Measurements from ENCODE around the gene HSD17B2.

Gene HSD17B2

GRCh38 chr16:82050909-82051357, 15.9 kb downstream of the HSD17B2 start:
- no peak for DNase-seq

GRCh38 chr16:82051656-82052055, 16.6 kb downstream of the HSD17B2 start:
- no peak for DNase-seq

GRCh38 chr16:82055117-82055516, 20.1 kb downstream of the HSD17B2 start:
- DNase-seq = no peak

GRCh38 chr16:82055728-82056549, 20.9 kb downstream of the HSD17B2 start:
- DNase-seq = no peak

- no peak for DNase-seq
Measured at GRCh38 chr16:82056550-82056896, 21.5 kb downstream of the HSD17B2 start.

- DNase-seq = no peak
Measured at GRCh38 chr16:82059161-82059982, 24.3 kb downstream of the HSD17B2 start.

- no peak for DNase-seq
Measured at GRCh38 chr16:82059983-82060421, 24.9 kb downstream of the HSD17B2 start.

- no peak for DNase-seq
Measured at GRCh38 chr16:82061861-82062525, 26.9 kb downstream of the HSD17B2 start.

- no peak for DNase-seq
Measured at GRCh38 chr16:82062645-82063058, 27.6 kb downstream of the HSD17B2 start.

GRCh38 chr16:82063456-82064082, 28.5 kb downstream of the HSD17B2 start:
- DNase-seq = no peak

GRCh38 chr16:82067042-82067803, 32.2 kb downstream of the HSD17B2 start:
- no peak for DNase-seq

GRCh38 chr16:82067804-82068325, 32.8 kb downstream of the HSD17B2 start:
- no peak for DNase-seq

GRCh38 chr16:82070656-82071369, 35.8 kb downstream of the HSD17B2 start:
- DNase-seq = no peak

- DNase-seq = no peak
Measured at GRCh38 chr16:82071421-82071820, 36.4 kb downstream of the HSD17B2 start.

GRCh38 chr16:82072313-82072712, 37.3 kb downstream of the HSD17B2 start:
- DNase-seq = no peak

- DNase-seq = no peak
Measured at GRCh38 chr16:82074019-82074558, 39.0 kb downstream of the HSD17B2 start.

GRCh38 chr16:82078125-82078524, 43.1 kb downstream of the HSD17B2 start:
- DNase-seq = no peak

GRCh38 chr16:82079892-82080291, 44.8 kb downstream of the HSD17B2 start:
- DNase-seq = no peak

- DNase-seq = no peak
Measured at GRCh38 chr16:82081264-82081663, 46.2 kb downstream of the HSD17B2 start.

GRCh38 chr16:82082097-82082496, 47.0 kb downstream of the HSD17B2 start:
- no peak for DNase-seq
